H1 (cell line): Measurements from ENCODE around the gene EXTL1. TPM values are rescaled to one million over a fixed set of nuclear protein-coding genes. Genes with fewer than 3 reads are reported as not detected.

Experiments
- CTCF ChIA-PET: fragments of 300-600 bp; sonication (Branson Sonifier 250); formaldehyde crosslinking; loops from one replicate; lab custom pipeline; 2021; ENCODE audit not compliant: partially characterized antibody; lab: Charles Lee
- POLR2A ChIA-PET: fragments of 300-600 bp; sonication (Branson Sonifier 250); formaldehyde crosslinking; loops from one replicate; lab custom pipeline; 2021; ENCODE audit warnings: inconsistent platforms; ENCODE audit not compliant: partially characterized antibody; lab: Charles Lee
- DNase-seq, 2 experiments: peaks; one replicate each; pipeline versions ENCODE4 v3.0.0 to v3.0.0-alpha.2; 2010 to 2022; ENCODE audit warnings: low spot score in 2 of 2, low read depth in 1 of 2, mixed read lengths in 1 of 2
- FAIRE-seq: peaks from 2 replicates; lab custom pipeline; 2011; peaks lifted over from hg19 to GRCh38; lab: Jason Lieb, UNC
- H2AFZ ChIP-seq: 2 replicates; pipeline ENCODE4 v1.8.1; 2012; ENCODE audit warnings: low read length, inconsistent platforms
- H2AK5ac ChIP-seq: 2 replicates; pipeline ENCODE4 v1.6.1; 2013; ENCODE audit warnings: low read depth, low read length
- H2BK120ac ChIP-seq: replicated peaks from 2 replicates; pipeline ENCODE3; 2013; ENCODE audit warnings: low read depth, low read length, inconsistent platforms
- H2BK12ac ChIP-seq: 2 replicates; pipeline ENCODE4 v1.6.1; 2013; ENCODE audit warnings: low read depth, low read length
- H2BK15ac ChIP-seq: 2 replicates; pipeline ENCODE4 v1.6.1; 2013; ENCODE audit warnings: low read length
- H2BK20ac ChIP-seq: 2 replicates; pipeline ENCODE4 v1.6.1; 2013; ENCODE audit warnings: low read length
- H2BK5ac ChIP-seq: 2 replicates; pipeline ENCODE4 v1.6.1; 2013; ENCODE audit warnings: low read depth, low read length
- H3K14ac ChIP-seq: 2 replicates; pipeline ENCODE4 v1.6.1; 2013; ENCODE audit warnings: inconsistent platforms; ENCODE audit not compliant: insufficient read length
- H3K18ac ChIP-seq: 2 replicates; pipeline ENCODE4 v1.6.1; 2013; ENCODE audit warnings: low read length; ENCODE audit errors: extremely low read depth
- H3K23ac ChIP-seq: 2 replicates; pipeline ENCODE4 v1.6.1; 2013; ENCODE audit warnings: inconsistent platforms; ENCODE audit not compliant: insufficient read length
- H3K23me2 ChIP-seq: 2 replicates; pipeline ENCODE4 v1.6.1; 2013; ENCODE audit warnings: low read depth, low read length
- H3K27ac ChIP-seq: 2 replicates; pipeline ENCODE4 v1.6.1; 2011; ENCODE audit warnings: low read depth, low read length, inconsistent platforms
- H3K27me3 ChIP-seq, 4 experiments: replicated peaks in 1 of 4; 1 replicate in 1 of 4; 2 replicates in 3 of 4; pipeline versions ENCODE4 v1.6.1 to v1.8.1; 2011 to 2013; ENCODE audit warnings: low read length in 3 of 4, mild to moderate bottlenecking in 3 of 4, inconsistent platforms in 2 of 4, mixed read lengths in 2 of 4, moderate library complexity in 1 of 4; ENCODE audit not compliant: control insufficient read depth in 3 of 4, insufficient read depth in 3 of 4; ENCODE audit errors: extremely low read depth in 1 of 4
- H3K36me3 ChIP-seq, 4 experiments: 2 replicates each; pipeline versions ENCODE4 v1.6.1 to v1.8.1; 2011 to 2013; ENCODE audit warnings: mild to moderate bottlenecking in 4 of 4, low read length in 3 of 4, moderate library complexity in 2 of 4, control low read depth in 1 of 4, inconsistent platforms in 1 of 4; ENCODE audit not compliant: insufficient read depth in 4 of 4, control insufficient read depth in 2 of 4
- H3K4ac ChIP-seq: replicated peaks from 2 replicates; pipeline ENCODE3; 2013; ENCODE audit warnings: low read length, low read depth, mixed read lengths, inconsistent platforms; ENCODE audit not compliant: insufficient read length
- H3K4me1 ChIP-seq, 4 experiments: replicated peaks in 1 of 4; 1 replicate in 1 of 4; 2 replicates in 3 of 4; pipeline versions ENCODE4 v1.6.1 to v1.8.1; 2011 to 2013; ENCODE audit warnings: low read length in 3 of 4, inconsistent platforms in 2 of 4, mixed read lengths in 1 of 4; ENCODE audit not compliant: insufficient read depth in 4 of 4, control insufficient read depth in 3 of 4
- H3K4me2 ChIP-seq, 2 experiments: 2 replicates each; pipeline versions ENCODE4 v1.6.1 to v1.8.1; 2011 to 2013; ENCODE audit warnings: low read depth in 2 of 2, low read length in 2 of 2, control low read depth in 1 of 2, inconsistent platforms in 1 of 2, mild to moderate bottlenecking in 1 of 2; ENCODE audit not compliant: insufficient read depth in 1 of 2
- H3K4me3 ChIP-seq, 4 experiments: fragments of 200-600, 300-600 bp in 1 of 4; sonication (generic), shearing (Covaris generic), sonication (Bioruptor Twin) in 1 of 4; 2 replicates each; pipeline versions ENCODE4 v1.5.1 to v1.8.1; 2011 to 2016; ENCODE audit warnings: low read length in 4 of 4, low read depth in 3 of 4, control low read depth in 2 of 4, inconsistent platforms in 2 of 4, mild to moderate bottlenecking in 2 of 4, mixed read lengths in 1 of 4, moderate library complexity in 1 of 4; ENCODE audit not compliant: insufficient read depth in 2 of 4; ENCODE audit errors: extremely low read depth in 1 of 4
- H3K56ac ChIP-seq: replicated peaks from 2 replicates; pipeline ENCODE3; 2013; ENCODE audit warnings: low read depth, mild to moderate bottlenecking, mixed read lengths, low read length, inconsistent platforms; ENCODE audit not compliant: insufficient read length
- H3K79me1 ChIP-seq: 2 replicates; pipeline ENCODE4 v1.6.1; 2013; ENCODE audit warnings: low read depth, low read length, control low read depth
- H3K79me2 ChIP-seq, 2 experiments: 2 replicates each; pipeline versions ENCODE4 v1.6.1 to v1.8.1; 2012 to 2013; ENCODE audit warnings: low read length in 2 of 2, mild to moderate bottlenecking in 2 of 2, inconsistent platforms in 1 of 2; ENCODE audit not compliant: insufficient read depth in 2 of 2, control insufficient read depth in 1 of 2
- H3K9ac ChIP-seq, 4 experiments: replicated peaks in 1 of 4; 1 replicate in 1 of 4; 2 replicates in 3 of 4; pipeline versions ENCODE4 v1.6.1 to v1.8.1; 2011 to 2013; ENCODE audit warnings: low read depth in 3 of 4, low read length in 3 of 4, control low read depth in 2 of 4, mild to moderate bottlenecking in 2 of 4, moderate library complexity in 2 of 4, inconsistent platforms in 1 of 4; ENCODE audit errors: extremely low read depth in 1 of 4
- H3K9me3 ChIP-seq, 2 experiments: 2 replicates each; pipeline versions ENCODE4 v1.6.1 to v1.8.1; 2012 to 2013; ENCODE audit warnings: mild to moderate bottlenecking in 2 of 2, moderate library complexity in 2 of 2, control low read depth in 1 of 2, inconsistent platforms in 1 of 2, low read depth in 1 of 2, low read length in 1 of 2, mixed read lengths in 1 of 2; ENCODE audit not compliant: insufficient read depth in 2 of 2
- H4K20me1 ChIP-seq, 2 experiments: replicated peaks in 1 of 2; 2 replicates each; pipeline versions ENCODE3 to v1.8.1; 2011 to 2013; ENCODE audit warnings: inconsistent platforms in 2 of 2, low read length in 2 of 2, mild to moderate bottlenecking in 1 of 2; ENCODE audit not compliant: insufficient read depth in 2 of 2, control insufficient read depth in 1 of 2
- H4K5ac ChIP-seq: 2 replicates; pipeline ENCODE4 v1.6.1; 2013; ENCODE audit warnings: low read length, low read depth, mixed read lengths, inconsistent platforms; ENCODE audit not compliant: insufficient read length
- H4K8ac ChIP-seq: 2 replicates; pipeline ENCODE4 v1.8.0; 2013; ENCODE audit warnings: mild to moderate bottlenecking, moderate library complexity, low read length, inconsistent platforms; ENCODE audit not compliant: insufficient read depth; ENCODE audit errors: extremely low read depth
- H4K91ac ChIP-seq: replicated peaks from 2 replicates; pipeline ENCODE3; 2013; ENCODE audit warnings: low read length, mixed read lengths, inconsistent platforms; ENCODE audit not compliant: insufficient read length
- ASH2L ChIP-seq: fragments of 200-600, 300-600 bp; sonication (generic); IDR thresholded peaks from one replicate; pipeline ENCODE4 v1.7.1; 2017; ENCODE audit warnings: low read length
- CHD1 ChIP-seq: IDR thresholded peaks from 2 replicates; pipeline ENCODE4 v1.6.1; 2012; ENCODE audit warnings: low read depth, low read length, improper control_type of control experiment
- KDM1A ChIP-seq: fragments of 200-600, 300-600 bp; sonication (generic); IDR thresholded peaks from 2 replicates; pipeline ENCODE4 v1.7.1; 2016; ENCODE audit warnings: mild to moderate bottlenecking, low read length, borderline replicate concordance
- POU5F1 ChIP-seq: IDR thresholded peaks from 2 replicates; pipeline ENCODE4 v1.6.1; 2011; ENCODE audit warnings: low read depth, mild to moderate bottlenecking, low read length, moderate library complexity
- SP4 ChIP-seq: IDR thresholded peaks from 2 replicates; pipeline ENCODE4 v1.6.1; 2012; ENCODE audit warnings: low read length, inconsistent platforms
- TAF7 ChIP-seq: optimal IDR thresholded peaks from 2 replicates; pipeline ENCODE3; 2011; ENCODE audit warnings: low read depth, mild to moderate bottlenecking, inconsistent platforms, low read length, moderate library complexity, borderline replicate concordance
- TBP ChIP-seq: IDR thresholded peaks from 2 replicates; pipeline ENCODE4 v1.6.1; 2011; ENCODE audit warnings: low read depth, low read length, improper control_type of control experiment
- WGBS, 2 experiments: shearing (Covaris generic) in 1 of 2; methylation state at CpG; one replicate each; pipeline versions ENCODE4 v1.1.6 to v1.1.7; 2013 to 2015; ENCODE audit warnings: low lambda C conversion rate in 2 of 2, mixed read lengths in 2 of 2, inconsistent platforms in 1 of 2, low coverage in 1 of 2, missing lambda C conversion rate in 1 of 2; ENCODE audit not compliant: insufficient replicate concordance in 2 of 2, insufficient coverage in 1 of 2, insufficient read length in 1 of 2; ENCODE audit errors: extremely low coverage in 1 of 2, missing lambda C conversion rate in 1 of 2; 5-methylcytosine and 5-hydroxymethylcytosine counted together
- polyA plus RNA-seq, 7 experiments: library from polyadenylated mRNA; depleted of rRNA in 3 of 7; stranded (reverse) in 5 of 7; unstranded in 2 of 7; fragments of >200 nt in 5 of 7; fragments of 200-250 nt in 2 of 7; gene quantifications; 1 replicate in 5 of 7; 2 replicates in 1 of 7; 4 replicates in 1 of 7; pipeline versions ENCODE4 v1.2.1 to v1.2.3, GENCODE V29; 2011 to 2013; ENCODE audit warnings: missing spikeins in 2 of 7, mixed read lengths in 2 of 7
- total RNA-seq: library from RNA; stranded (reverse); fragmentation: NEBNext Ultra II Directional; extraction: Animal tissue kit (Norgen Biotek cat#: 25700); gene quantifications from 2 replicates; pipeline ENCODE4 v1.2.1, GENCODE V29; 2021
- TF ChIP-seq, protein P1 (sequence below), 3 experiments: IDR thresholded peaks; 1 replicate in 2 of 3; 2 replicates in 1 of 3; pipeline versions ENCODE4 v1.5.1 to v1.6.1; 2011; ENCODE audit warnings: low read length in 3 of 3, mild to moderate bottlenecking in 3 of 3, inconsistent platforms in 2 of 3, low read depth in 1 of 3, moderate library complexity in 1 of 3; ENCODE audit not compliant: insufficient read depth in 1 of 3; ENCODE audit errors: control extremely low read depth in 1 of 3
- TF ChIP-seq, protein P2 (sequence below): IDR thresholded peaks from 2 replicates; pipeline ENCODE4 v1.6.1; 2011; ENCODE audit warnings: low read length, improper control_type of control experiment

EXTL1 gene
- total and polyA plus RNA-seq, 2 of the 8 experiments (the other 6 are each of a cell fraction or from before 2014, with no cell fraction given), result 0.89 to 1.2 TPM

DNA sequence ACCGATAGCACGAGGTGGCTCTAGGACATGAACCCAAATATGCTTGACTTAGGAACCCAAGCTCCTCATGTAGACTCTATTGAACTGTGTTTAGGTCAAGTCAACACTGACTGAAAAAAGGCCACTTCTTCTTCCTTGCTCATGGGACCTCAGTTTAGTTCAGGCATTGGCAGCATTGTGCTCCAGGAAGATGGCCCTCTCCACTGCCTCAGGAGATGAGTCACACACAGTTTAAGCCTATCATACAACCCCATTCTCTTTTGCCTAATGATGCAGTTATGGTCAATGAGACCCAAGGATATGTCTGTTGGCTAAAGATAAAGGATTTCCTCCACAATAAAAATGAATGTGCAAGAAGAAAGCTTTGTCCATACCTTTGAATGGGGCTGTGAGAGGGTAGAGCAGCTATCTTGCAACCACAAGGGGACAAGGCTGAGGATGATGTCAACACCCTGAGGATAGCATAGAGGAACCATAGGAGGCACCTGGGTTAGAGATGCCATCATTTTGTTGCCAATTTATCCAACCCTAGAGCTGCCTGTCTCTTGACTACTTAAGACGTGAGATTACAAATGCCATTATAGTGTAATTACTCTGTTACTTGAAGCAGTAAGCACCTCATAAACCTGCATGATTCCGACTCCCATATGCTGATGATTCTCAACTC is 48.9 kb downstream of the EXTL1 start:
- DNase-seq, result no peak
- ChIA-PET POLR2A (interaction anchor here (1.0 to 1.7 kb wide), 4 partner anchors 17 to 209 kb away, joined by 3 to 4 read pairs (median 4); partner anchors contain the start of gene SH3BGRL3), CTCF (interaction anchor here (0.6 to 4.9 kb wide), 5 partner anchors 10 to 159 kb away, joined by 3 to 23 read pairs (median 5); no protein-coding TSS in a partner anchor)
- Histone ChIP-seq H2BK20ac (no peak overlapping the region), H3K23ac (no peak overlapping the region), H2BK120ac (no peak overlapping the region), H4K20me1 (no peaks in the 10 kb centered on the region), H3K4me2 (no peak overlapping the region), H4K91ac (no peak overlapping the region), H4K8ac (no peak overlapping the region), H3K18ac (no peak overlapping the region), H3K14ac (no peak overlapping the region), H3K4me1 (peaks cover 0 to 2% (median 0%) of the 10 kb centered on the region in 4 experiments; a peak in 1 of 7 replicates), H2BK12ac (no peak overlapping the region), H3K27me3 (no peaks in the 10 kb centered on the region), H3K9me3 (no peaks in the 10 kb centered on the region), H3K79me2 (no peaks in the 10 kb centered on the region), H4K5ac (no peak overlapping the region), H2AK5ac (no peak overlapping the region), H3K4ac (no peak overlapping the region), H2BK5ac (no peak overlapping the region), H3K9ac (no peak overlapping the region), H3K4me3 (no peak overlapping the region), H3K79me1 (no peaks in the 10 kb centered on the region), H3K36me3 (no peaks in the 10 kb centered on the region), H3K23me2 (no peaks in the 10 kb centered on the region), H2BK15ac (no peak overlapping the region), H2AFZ (no peak overlapping the region), H3K56ac (no peak overlapping the region), H3K27ac (no peak overlapping the region)
- WGBS, 2 experiments, result 89% methylated on average over 4 of the region's 4 CpGs; no CpG with 5 or more reads in 1 of the 2 experiments
- no peak for FAIRE-seq
- TF ChIP-seq ASH2L (no peak), TAF7 (no peak), SP4 (no peak), POU5F1 (no peak), KDM1A (no peak), TBP (no peak), CHD1 (no peak)
- TF ChIP-seq, protein P1, sequence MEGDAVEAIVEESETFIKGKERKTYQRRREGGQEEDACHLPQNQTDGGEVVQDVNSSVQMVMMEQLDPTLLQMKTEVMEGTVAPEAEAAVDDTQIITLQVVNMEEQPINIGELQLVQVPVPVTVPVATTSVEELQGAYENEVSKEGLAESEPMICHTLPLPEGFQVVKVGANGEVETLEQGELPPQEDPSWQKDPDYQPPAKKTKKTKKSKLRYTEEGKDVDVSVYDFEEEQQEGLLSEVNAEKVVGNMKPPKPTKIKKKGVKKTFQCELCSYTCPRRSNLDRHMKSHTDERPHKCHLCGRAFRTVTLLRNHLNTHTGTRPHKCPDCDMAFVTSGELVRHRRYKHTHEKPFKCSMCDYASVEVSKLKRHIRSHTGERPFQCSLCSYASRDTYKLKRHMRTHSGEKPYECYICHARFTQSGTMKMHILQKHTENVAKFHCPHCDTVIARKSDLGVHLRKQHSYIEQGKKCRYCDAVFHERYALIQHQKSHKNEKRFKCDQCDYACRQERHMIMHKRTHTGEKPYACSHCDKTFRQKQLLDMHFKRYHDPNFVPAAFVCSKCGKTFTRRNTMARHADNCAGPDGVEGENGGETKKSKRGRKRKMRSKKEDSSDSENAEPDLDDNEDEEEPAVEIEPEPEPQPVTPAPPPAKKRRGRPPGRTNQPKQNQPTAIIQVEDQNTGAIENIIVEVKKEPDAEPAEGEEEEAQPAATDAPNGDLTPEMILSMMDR (IDR thresholded peaks at IDR 0.05; ENCODE audit: control extremely low read depth in 1 of 3, insufficient read depth in 1 of 3, low read depth in 1 of 3, low read length in 3 of 3), result no peak
- TF ChIP-seq, protein P2, sequence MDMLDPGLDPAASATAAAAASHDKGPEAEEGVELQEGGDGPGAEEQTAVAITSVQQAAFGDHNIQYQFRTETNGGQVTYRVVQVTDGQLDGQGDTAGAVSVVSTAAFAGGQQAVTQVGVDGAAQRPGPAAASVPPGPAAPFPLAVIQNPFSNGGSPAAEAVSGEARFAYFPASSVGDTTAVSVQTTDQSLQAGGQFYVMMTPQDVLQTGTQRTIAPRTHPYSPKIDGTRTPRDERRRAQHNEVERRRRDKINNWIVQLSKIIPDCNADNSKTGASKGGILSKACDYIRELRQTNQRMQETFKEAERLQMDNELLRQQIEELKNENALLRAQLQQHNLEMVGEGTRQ, result no peak
